ENCODE measurements around the gene TMEM238L.

DNA sequence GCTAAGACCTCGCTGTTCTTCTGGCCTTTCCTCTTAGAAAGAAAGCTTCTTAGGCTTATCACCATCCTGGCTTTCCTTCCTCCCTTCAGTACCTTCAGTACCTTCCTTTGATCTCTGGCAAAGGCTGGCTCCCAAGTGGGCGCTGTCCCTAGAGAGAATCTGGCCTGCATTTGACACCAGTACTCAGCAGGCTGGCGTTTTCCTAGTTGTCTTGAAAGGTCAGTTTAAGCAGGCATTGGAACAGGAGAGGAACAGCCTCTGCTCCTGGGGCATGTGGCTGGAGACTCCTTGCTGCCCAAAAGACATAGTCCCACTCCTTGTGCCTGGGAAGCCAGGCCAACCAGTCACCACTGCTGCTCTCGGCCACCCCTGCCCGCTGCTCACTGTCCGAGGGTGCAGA lies 34.1 kb downstream of the TMEM238L start:
- TF ChIP-seq, protein P1, sequence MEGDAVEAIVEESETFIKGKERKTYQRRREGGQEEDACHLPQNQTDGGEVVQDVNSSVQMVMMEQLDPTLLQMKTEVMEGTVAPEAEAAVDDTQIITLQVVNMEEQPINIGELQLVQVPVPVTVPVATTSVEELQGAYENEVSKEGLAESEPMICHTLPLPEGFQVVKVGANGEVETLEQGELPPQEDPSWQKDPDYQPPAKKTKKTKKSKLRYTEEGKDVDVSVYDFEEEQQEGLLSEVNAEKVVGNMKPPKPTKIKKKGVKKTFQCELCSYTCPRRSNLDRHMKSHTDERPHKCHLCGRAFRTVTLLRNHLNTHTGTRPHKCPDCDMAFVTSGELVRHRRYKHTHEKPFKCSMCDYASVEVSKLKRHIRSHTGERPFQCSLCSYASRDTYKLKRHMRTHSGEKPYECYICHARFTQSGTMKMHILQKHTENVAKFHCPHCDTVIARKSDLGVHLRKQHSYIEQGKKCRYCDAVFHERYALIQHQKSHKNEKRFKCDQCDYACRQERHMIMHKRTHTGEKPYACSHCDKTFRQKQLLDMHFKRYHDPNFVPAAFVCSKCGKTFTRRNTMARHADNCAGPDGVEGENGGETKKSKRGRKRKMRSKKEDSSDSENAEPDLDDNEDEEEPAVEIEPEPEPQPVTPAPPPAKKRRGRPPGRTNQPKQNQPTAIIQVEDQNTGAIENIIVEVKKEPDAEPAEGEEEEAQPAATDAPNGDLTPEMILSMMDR (IDR thresholded peaks at IDR 0.05): no peak
- no peak for TF ChIP-seq POLR2A (IDR thresholded peaks at IDR 0.05)
